GM23338 (cell line): ENCODE results near the gene SASS6.

Source experiments
- CTCF ChIP-seq, 2 experiments: fragments of 200-600 bp in 1 of 2; sonication (generic) in 1 of 2; conservative IDR thresholded peaks; 2 replicates each; pipeline versions ENCODE4 v1.5.1 to v1.6.1; 2016 to 2017; ENCODE audit warnings: antibody characterized with exemption in 2 of 2, low read depth in 2 of 2, mild to moderate bottlenecking in 2 of 2, moderate library complexity in 1 of 2
- EZH2 ChIP-seq: fragments of 200-600 bp; sonication (generic); IDR thresholded peaks from one replicate; pipeline ENCODE4 v1.8.0; 2017; ENCODE audit warnings: antibody characterized with exemption, mild to moderate bottlenecking, low read depth; ENCODE audit not compliant: unreplicated experiment
- EZH2phosphoT487 ChIP-seq: fragments of 200-600 bp; sonication (generic); IDR thresholded peaks from one replicate; pipeline ENCODE4 v1.8.1; 2018; ENCODE audit warnings: antibody characterized with exemption; ENCODE audit not compliant: unreplicated experiment
- JUNB ChIP-seq: IDR thresholded peaks from one replicate; pipeline ENCODE4 v1.6.1; 2016; ENCODE audit warnings: antibody characterized with exemption; ENCODE audit not compliant: unreplicated experiment
- POLR2AphosphoS5 ChIP-seq: IDR thresholded peaks from 2 replicates; pipeline ENCODE4 v1.6.1; 2016; ENCODE audit warnings: antibody characterized with exemption, low read depth
- TF ChIP-seq, protein P1 (sequence below): IDR thresholded peaks from one replicate; pipeline ENCODE4 v1.6.1; 2018; ENCODE audit warnings: antibody characterized with exemption; ENCODE audit not compliant: unreplicated experiment

DNA sequence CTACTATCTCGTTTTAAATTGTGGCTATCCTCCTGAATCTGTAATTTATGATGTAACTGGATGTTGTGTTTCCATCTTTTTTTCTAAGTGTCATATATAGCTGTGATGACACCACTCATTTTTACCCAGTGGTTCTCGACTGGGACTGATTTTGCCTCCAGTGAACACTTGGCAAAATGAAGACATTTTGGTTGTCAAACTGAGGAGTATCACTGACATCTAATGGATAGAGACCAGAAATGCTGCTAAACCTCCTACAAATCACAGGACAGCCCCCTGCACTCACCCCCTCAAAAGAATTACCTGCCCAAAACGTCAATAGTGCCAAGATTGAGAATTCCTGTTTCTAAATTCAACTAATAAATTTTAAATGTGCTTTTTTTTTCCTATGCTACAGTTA is 2.1 kb upstream of the SASS6 start:
- TF ChIP-seq CTCF (conservative IDR thresholded peaks at IDR 0.05; ENCODE audit: low read depth in 2 of 2) = no peak; a peak in 1 of 4 replicates
- TF ChIP-seq POLR2AphosphoS5 = no peak
- no peak for TF ChIP-seq EZH2phosphoT487
- TF ChIP-seq EZH2 = no peak
- TF ChIP-seq, protein P1, sequence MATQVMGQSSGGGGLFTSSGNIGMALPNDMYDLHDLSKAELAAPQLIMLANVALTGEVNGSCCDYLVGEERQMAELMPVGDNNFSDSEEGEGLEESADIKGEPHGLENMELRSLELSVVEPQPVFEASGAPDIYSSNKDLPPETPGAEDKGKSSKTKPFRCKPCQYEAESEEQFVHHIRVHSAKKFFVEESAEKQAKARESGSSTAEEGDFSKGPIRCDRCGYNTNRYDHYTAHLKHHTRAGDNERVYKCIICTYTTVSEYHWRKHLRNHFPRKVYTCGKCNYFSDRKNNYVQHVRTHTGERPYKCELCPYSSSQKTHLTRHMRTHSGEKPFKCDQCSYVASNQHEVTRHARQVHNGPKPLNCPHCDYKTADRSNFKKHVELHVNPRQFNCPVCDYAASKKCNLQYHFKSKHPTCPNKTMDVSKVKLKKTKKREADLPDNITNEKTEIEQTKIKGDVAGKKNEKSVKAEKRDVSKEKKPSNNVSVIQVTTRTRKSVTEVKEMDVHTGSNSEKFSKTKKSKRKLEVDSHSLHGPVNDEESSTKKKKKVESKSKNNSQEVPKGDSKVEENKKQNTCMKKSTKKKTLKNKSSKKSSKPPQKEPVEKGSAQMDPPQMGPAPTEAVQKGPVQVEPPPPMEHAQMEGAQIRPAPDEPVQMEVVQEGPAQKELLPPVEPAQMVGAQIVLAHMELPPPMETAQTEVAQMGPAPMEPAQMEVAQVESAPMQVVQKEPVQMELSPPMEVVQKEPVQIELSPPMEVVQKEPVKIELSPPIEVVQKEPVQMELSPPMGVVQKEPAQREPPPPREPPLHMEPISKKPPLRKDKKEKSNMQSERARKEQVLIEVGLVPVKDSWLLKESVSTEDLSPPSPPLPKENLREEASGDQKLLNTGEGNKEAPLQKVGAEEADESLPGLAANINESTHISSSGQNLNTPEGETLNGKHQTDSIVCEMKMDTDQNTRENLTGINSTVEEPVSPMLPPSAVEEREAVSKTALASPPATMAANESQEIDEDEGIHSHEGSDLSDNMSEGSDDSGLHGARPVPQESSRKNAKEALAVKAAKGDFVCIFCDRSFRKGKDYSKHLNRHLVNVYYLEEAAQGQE = no peak
- no peak for TF ChIP-seq JUNB
